ENCODE results near the gene ATG7. TPM values are rescaled to one million over a fixed set of nuclear protein-coding genes. Genes with fewer than 3 reads are reported as not detected.
"Not testable (repeated sequence)": the region's sequence is repeated elsewhere in the genome, so short reads cannot be mapped to it uniquely, and the experiment has no call there.

The ATG7 gene
- total RNA-seq, 2 donors from 2014 or later, result 34.0 to 36.9 TPM

DNA sequence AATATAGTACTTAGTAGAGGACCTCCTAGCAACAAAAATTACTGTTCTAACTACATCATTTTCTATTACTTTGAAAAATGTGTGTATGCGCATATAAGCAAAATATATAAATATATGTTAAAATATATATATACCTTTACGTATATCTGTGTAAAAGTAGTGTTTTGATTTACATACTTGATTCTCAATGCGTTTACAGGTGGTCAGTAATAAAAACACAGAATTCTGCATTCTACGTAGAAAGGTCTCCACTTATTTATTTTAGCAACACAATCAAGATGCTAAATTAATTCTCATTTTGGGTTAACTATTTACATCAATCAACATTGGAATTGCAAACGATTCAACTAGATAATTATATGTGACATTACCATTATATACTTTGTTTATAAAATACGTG, 158.0 kb downstream of the ATG7 start:
- peaks cover 3% of the 10 kb centered on the region for H3K4me1 Mint-ChIP-seq
- no peak overlapping the region for H3K4me3 Mint-ChIP-seq
- no peaks in the 10 kb centered on the region for H3K9me3 ChIP-seq (ENCODE audit: control insufficient read depth, low read length, poor library complexity, severe bottlenecking)
- DNase-seq, result no peak
- H3K27me3 Mint-ChIP-seq, result no peaks in the 10 kb centered on the region
- H3K27ac Mint-ChIP-seq, result no peak overlapping the region
- H3K36me3 Mint-ChIP-seq (ENCODE audit: low read depth), result no peaks in the 10 kb centered on the region
- ATAC-seq, result no peak

DNA sequence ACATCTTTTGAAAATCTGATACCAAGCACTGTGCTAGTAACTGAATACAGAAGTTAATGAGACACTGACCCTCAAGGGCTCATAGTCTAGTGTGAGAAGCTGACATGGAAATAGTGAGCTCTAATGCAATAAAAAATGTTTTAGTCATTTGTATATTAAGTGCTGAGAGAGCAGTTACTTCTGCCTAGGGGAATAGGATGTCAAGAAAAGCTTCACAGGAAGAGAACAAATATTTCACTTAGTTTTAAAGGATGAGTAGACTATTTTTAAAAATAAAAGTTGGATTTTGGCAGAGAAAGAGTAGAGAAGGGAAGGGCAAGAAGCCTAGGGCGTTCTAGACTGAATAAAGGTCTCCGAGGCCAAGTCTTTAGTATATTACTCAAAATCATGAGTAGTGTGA, 158.4 kb downstream of the ATG7 start:
- Mint-ChIP-seq H3K27ac (no peak overlapping the region), H3K4me3 (no peak overlapping the region), H3K4me1 (peaks cover 3% of the 10 kb centered on the region), H3K27me3 (no peaks in the 10 kb centered on the region), H3K36me3 (ENCODE audit: low read depth) (no peaks in the 10 kb centered on the region)
- no peak for ATAC-seq
- DNase-seq, result no peak
- H3K9me3 ChIP-seq (ENCODE audit: control insufficient read depth, low read length, poor library complexity, severe bottlenecking), result no peaks in the 10 kb centered on the region

DNA sequence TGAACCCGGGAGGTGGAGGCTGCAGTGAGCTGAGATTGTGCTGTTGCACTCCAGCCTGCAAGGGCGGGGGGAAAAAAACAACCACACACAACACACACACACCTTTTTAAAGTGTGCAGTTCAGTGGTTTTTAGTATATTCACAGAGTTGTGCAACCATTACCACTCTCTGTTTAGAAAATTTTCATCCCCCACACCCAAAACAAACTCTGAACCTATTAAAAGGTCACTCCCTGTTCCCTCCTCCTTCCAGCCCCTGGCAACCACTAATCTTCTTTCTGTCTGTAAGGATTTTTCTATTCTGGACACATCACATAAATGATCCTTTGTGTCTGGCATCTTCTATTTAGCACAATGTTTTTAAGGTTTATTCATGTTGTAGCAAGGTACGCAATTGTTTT, 159.1 kb downstream of the ATG7 start:
- Mint-ChIP-seq H3K27me3 (no peaks in the 10 kb centered on the region), H3K4me1 (peaks cover 3% of the 10 kb centered on the region), H3K4me3 (no peak overlapping the region), H3K27ac (no peak overlapping the region), H3K36me3 (ENCODE audit: low read depth) (no peaks in the 10 kb centered on the region)
- DNase-seq, result no peak
- no peak for ATAC-seq
- H3K9me3 ChIP-seq (ENCODE audit: control insufficient read depth, low read length, poor library complexity, severe bottlenecking), result no peaks in the 10 kb centered on the region

DNA sequence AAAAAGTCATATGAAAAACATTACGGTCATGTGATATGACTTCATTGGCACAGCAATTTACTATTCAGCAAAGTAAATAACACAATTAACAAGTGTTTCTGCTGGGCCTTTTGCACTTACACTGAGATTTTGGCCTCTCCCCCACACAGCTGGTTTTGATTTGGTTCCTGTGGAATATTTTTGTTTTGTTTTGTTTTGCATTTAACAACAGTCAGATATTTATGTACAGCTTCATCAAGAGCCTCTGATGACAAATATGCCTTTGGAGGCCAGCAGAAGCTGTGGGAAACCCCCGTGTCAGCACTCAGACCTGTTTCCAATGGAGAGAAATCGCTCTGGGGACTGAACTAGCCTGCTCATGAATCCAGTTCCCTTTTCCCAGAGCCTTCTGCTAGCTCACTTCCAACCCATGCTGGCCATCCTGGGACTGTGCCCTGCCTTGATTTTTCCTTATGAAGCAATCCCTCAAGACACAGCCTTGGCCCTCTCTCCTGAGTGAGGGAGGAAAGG, 161.9 kb downstream of the ATG7 start:
- no peak for DNase-seq
- Mint-ChIP-seq H3K4me1 (peaks cover 3% of the 10 kb centered on the region), H3K27ac (no peak overlapping the region)

DNA sequence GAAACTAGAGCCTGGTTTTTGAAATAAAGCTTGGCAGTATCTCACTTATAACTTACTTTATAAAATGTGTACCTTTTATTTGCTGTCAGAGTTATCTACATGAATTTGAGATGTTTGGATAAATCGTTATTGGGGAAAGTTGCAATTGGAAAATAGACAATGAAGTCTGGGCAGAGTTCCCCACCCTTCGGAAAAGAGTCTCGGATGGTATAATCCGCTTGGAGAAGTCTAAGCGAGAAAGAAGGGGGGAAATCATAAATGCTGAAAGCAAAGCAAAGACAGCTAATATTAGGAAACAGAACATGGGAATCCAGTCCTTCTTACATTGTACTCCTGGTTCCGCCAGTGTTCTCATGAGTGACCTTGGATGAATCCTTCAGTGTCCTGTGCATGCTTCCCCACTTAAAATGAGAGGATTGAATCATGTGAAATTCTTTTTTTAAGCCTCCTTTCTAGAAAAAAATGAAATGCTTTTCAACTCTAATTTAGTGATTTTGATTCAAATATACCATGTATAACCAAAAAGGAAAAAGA, 162.4 kb downstream of the ATG7 start:
- H3K4me3 Mint-ChIP-seq, result no peak overlapping the region
- H3K27me3 Mint-ChIP-seq, result no peaks in the 10 kb centered on the region
- H3K9me3 ChIP-seq (ENCODE audit: control insufficient read depth, low read length, poor library complexity, severe bottlenecking), result no peaks in the 10 kb centered on the region
- no peaks in the 10 kb centered on the region for H3K36me3 Mint-ChIP-seq (ENCODE audit: low read depth)
- ATAC-seq, result no peak
- DNase-seq, result no peak
- H3K27ac Mint-ChIP-seq, result no peak overlapping the region
- peaks cover 3% of the 10 kb centered on the region for H3K4me1 Mint-ChIP-seq

More for the DNA sequence above, 161.9 kb downstream of the ATG7 start:
- H3K36me3 Mint-ChIP-seq (ENCODE audit: low read depth), result no peaks in the 10 kb centered on the region
- no peak overlapping the region for H3K4me3 Mint-ChIP-seq
- no peaks in the 10 kb centered on the region for H3K9me3 ChIP-seq (ENCODE audit: control insufficient read depth, low read length, poor library complexity, severe bottlenecking)
- ATAC-seq, result no peak
- no peaks in the 10 kb centered on the region for H3K27me3 Mint-ChIP-seq

DNA sequence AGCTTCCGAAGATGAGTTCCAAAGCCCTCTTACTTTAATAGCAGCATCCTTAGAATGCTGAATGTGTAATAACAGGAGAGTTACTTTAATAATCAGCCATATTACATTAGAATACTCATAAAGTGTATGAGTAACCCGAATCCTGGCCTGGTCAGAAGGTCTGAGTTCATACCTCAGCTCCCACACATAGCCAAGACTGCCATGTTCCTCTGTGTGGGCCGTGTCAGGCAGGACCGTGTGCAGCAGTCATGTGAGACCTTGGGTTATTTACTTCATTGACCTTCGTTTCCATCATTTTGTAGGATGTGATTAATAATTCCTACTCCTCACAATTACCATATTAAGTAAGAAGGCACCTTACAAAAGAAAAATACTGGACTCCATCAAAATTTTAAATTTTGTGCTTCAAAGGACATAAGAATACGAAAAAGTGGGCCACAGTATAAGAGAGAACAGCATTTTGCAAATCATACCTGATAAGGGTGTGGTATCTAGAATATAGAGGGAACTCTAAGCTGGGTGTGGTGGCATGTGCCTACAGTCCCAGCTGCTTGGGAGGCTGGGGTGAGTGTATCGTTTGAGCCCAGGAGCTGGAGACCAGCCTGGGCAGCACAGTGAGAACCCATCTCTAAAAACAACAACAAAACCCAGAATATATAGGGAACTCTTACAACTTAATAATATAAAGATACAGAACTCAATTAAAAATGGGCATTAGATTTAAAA, 163.4 kb downstream of the ATG7 start:
- Mint-ChIP-seq H3K36me3 (ENCODE audit: low read depth) (no peaks in the 10 kb centered on the region), H3K27ac (no peak overlapping the region), H3K27me3 (no peaks in the 10 kb centered on the region), H3K4me1 (peaks cover 3% of the 10 kb centered on the region), H3K4me3 (no peak overlapping the region)
- DNase-seq, result no peak
- no peaks in the 10 kb centered on the region for H3K9me3 ChIP-seq (ENCODE audit: control insufficient read depth, low read length, poor library complexity, severe bottlenecking)
- ATAC-seq, result no peak

DNA sequence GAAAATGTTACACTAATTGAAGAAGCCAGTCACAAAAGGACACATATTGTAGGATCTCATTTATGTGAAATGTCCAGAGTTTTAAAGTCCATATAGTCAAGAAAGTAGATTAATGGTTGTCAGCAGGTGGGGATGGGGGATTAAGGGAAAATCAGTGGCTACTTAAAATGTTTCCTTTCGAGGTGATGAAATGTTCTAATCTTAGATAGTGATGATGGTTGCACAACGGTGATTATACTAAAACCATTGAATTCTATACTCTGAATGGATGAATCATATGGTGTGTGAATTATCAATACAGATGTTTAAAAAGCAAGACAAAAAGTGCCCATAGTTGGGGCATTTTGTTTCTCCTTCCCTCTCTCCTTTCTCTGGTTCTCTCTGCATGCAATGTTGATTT, 164.6 kb downstream of the ATG7 start:
- no peaks in the 10 kb centered on the region for H3K36me3 Mint-ChIP-seq (ENCODE audit: low read depth)
- DNase-seq (no peak), ATAC-seq (no peak)
- H3K4me1 Mint-ChIP-seq, result peaks cover 3% of the 10 kb centered on the region
- no peak overlapping the region for H3K4me3 Mint-ChIP-seq
- H3K9me3 ChIP-seq (ENCODE audit: control insufficient read depth, low read length, poor library complexity, severe bottlenecking), result no peaks in the 10 kb centered on the region
- H3K27me3 Mint-ChIP-seq, result no peaks in the 10 kb centered on the region
- H3K27ac Mint-ChIP-seq, result no peak overlapping the region

DNA sequence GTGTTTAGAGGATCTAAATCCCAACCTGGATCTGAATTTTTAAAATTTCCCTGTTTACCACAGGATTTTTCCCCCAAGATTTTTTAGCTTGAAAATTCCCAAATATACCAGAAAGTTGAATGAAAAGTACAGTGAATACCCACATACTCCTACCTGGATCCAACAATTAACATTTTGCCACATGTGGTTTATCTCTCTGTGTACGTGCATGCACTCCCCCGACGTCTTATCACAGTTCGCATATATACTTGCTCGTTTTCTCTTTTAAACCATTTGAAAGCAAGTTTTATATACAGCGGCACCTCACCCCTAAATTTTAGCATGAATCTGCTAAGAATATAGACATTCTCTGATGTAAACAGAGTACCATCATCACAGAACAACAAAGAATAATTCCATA, 165.3 kb downstream of the ATG7 start:
- ATAC-seq (no peak), DNase-seq (no peak)
- Mint-ChIP-seq H3K4me1 (peaks cover 3% of the 10 kb centered on the region), H3K27me3 (no peaks in the 10 kb centered on the region), H3K27ac (no peak overlapping the region), H3K36me3 (ENCODE audit: low read depth) (no peaks in the 10 kb centered on the region), H3K4me3 (no peak overlapping the region)
- H3K9me3 ChIP-seq (ENCODE audit: control insufficient read depth, low read length, poor library complexity, severe bottlenecking), result no peaks in the 10 kb centered on the region

DNA sequence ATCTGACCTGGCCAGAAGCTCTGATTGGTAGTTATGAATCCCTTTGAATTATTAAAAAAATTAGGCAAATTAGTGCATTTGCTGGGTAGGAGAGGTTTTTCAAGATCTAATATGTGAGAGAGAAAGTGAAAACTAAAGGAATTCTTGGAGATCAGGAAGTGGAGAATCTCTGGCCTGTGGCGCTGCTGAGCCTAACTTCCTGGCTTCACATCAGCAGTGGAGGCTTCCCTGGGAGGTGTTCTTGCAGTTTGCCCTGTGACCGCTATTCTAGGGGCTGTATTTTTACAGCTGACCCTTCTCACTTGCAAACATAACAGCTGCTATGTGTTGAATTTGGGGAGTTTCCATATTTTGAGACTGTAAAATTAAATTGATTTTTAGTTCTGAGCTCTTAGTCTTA, 166.4 kb downstream of the ATG7 start:
- H3K4me1 Mint-ChIP-seq, result peaks cover 3% of the 10 kb centered on the region
- no peaks in the 10 kb centered on the region for H3K27me3 Mint-ChIP-seq
- no peaks in the 10 kb centered on the region for H3K9me3 ChIP-seq (ENCODE audit: control insufficient read depth, low read length, poor library complexity, severe bottlenecking)
- ATAC-seq (no peak), DNase-seq (no peak)
- H3K36me3 Mint-ChIP-seq (ENCODE audit: low read depth), result peaks cover 3% of the 10 kb centered on the region
- H3K4me3 Mint-ChIP-seq, result no peak overlapping the region
- no peak overlapping the region for H3K27ac Mint-ChIP-seq

DNA sequence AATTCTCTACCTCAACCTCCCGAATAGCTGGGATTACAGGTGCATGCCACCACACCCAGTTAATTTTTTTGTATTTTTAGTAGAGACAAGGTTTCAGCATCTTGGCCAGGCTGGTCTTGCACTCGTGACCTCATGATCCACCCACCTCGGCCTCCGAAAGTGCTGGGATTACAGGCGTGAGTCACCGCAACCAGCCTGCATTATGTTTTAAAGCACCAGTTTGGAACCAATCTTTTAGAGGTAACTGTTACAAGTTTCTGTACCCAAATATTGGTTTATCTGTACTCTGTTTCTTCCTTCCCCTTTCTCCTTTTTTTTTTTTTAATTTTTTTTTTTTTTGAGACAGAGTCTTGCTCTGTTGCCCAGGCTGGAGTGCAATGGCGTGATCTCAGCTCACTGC, 169.1 kb downstream of the ATG7 start:
- ATAC-seq; H3K9me3 ChIP-seq (ENCODE audit: control insufficient read depth, low read length, poor library complexity, severe bottlenecking); H3K4me1 Mint-ChIP-seq; H3K36me3 Mint-ChIP-seq (ENCODE audit: low read depth); H3K4me3 Mint-ChIP-seq; H3K27ac Mint-ChIP-seq; H3K27me3 Mint-ChIP-seq; DNase-seq: not testable (repeated sequence)

DNA sequence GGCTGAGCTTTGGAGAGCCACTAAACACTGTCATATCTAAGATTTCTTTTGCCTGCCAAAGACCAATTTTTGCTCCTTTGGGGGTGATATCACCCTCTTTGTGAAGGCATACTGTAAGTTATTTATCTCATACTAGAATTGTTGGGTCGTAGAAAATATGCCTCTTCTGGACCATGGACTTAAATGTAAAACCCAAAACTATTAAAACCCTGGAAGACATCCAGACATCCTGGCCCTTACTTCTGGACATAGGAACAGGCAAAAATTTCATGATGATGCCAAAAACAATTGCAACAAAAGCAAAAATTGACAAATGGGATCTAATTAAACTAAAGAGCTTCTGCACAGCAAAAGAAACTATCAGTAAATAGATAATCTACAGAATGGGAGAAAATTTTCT, 172.2 kb downstream of the ATG7 start:
- H3K27ac Mint-ChIP-seq, result no peak overlapping the region
- no peaks in the 10 kb centered on the region for H3K27me3 Mint-ChIP-seq
- no peak overlapping the region for H3K4me3 Mint-ChIP-seq
- ATAC-seq (no peak), DNase-seq (no peak)
- H3K9me3 ChIP-seq (ENCODE audit: control insufficient read depth, low read length, poor library complexity, severe bottlenecking), result no peaks in the 10 kb centered on the region
- H3K4me1 Mint-ChIP-seq, result no peaks in the 10 kb centered on the region
- H3K36me3 Mint-ChIP-seq (ENCODE audit: low read depth), result peaks cover 5% of the 10 kb centered on the region

DNA sequence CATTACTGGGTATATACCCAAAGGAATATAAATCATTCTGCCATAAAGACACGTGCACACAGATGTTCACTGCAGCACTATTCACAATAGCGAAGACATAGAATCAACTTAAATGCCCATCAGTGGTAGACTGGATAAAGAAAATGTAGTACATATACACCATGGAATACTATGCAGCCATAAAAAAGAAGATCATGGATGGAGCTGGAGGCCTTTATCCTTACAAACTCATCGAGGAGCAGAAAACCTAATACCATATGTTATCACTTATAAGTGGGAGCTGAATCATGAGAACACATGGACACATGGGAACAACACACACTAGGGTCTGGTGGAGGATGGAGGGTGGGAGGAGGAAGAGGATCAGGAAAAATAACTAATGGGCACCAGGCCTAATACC, 173.0 kb downstream of the ATG7 start:
- DNase-seq; H3K4me3 Mint-ChIP-seq; H3K36me3 Mint-ChIP-seq (ENCODE audit: low read depth); ATAC-seq; H3K9me3 ChIP-seq (ENCODE audit: control insufficient read depth, low read length, poor library complexity, severe bottlenecking); H3K4me1 Mint-ChIP-seq; H3K27ac Mint-ChIP-seq; H3K27me3 Mint-ChIP-seq: not testable (repeated sequence)

DNA sequence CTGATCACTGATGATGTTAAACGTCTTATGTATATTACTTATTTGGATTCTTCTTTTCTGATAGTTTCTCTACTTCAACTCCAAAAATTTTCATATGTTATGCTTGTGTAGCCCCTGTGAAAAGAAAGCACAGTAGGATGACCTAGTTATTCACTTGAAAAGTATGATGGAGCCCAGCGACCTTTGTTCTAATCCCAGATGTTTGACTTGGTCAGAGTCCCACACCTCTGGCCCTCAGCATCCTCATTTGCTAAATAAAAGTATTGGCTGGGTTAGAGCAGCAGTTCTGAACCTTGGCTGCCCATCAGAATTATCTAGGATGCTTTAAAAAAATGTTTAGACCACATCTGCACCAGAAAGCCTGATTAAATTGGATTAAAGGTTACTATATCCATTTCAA, 173.7 kb downstream of the ATG7 start:
- Mint-ChIP-seq H3K36me3 (ENCODE audit: low read depth) (peaks cover 5% of the 10 kb centered on the region), H3K4me3 (no peak overlapping the region), H3K27ac (no peak overlapping the region), H3K4me1 (peaks cover 1% of the 10 kb centered on the region), H3K27me3 (no peaks in the 10 kb centered on the region)
- ATAC-seq, result no peak
- H3K9me3 ChIP-seq (ENCODE audit: control insufficient read depth, low read length, poor library complexity, severe bottlenecking), result no peaks in the 10 kb centered on the region
- DNase-seq, result no peak

DNA sequence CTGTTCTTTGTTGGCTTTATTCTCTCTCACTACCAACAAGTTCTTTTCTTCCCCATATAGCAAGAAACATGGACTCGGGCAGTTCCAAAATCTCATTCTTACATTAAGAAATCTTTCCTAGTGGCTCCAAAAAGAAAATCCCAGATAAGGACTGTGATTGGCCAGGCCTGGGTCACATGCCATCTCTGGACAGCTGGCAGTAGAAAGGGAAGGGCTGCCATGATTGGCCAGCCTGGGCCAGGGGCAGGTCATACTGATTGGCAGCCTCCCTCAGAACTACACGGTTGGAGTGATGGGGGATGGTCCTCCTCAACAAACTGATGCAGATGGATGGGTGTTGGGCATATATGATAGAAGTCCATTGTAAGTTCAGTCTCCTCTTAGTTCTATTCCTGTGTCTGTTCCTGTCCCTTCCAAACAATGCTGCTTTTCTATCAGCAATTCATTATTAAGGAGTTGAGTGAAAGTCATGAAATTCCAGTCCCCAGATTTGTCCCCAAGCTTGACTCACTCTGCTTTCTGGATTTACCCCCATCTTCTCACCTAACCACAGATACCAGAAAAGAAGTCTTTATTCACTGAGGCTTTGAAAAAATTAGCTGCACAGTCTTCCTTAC, 175.5 kb downstream of the ATG7 start:
- H3K27me3 Mint-ChIP-seq, result no peaks in the 10 kb centered on the region
- H3K36me3 Mint-ChIP-seq (ENCODE audit: low read depth), result peaks cover 5% of the 10 kb centered on the region
- no peak overlapping the region for H3K4me3 Mint-ChIP-seq
- DNase-seq (no peak), ATAC-seq (no peak)
- H3K27ac Mint-ChIP-seq, result no peak overlapping the region
- H3K9me3 ChIP-seq (ENCODE audit: control insufficient read depth, low read length, poor library complexity, severe bottlenecking), result no peaks in the 10 kb centered on the region
- peaks cover 2% of the 10 kb centered on the region for H3K4me1 Mint-ChIP-seq
